ENCODE results near the gene SYNCRIP. TPM values are rescaled to one million over a fixed set of nuclear protein-coding genes. Genes with fewer than 3 reads are reported as not detected.

Gene SYNCRIP
- total RNA-seq, 1 experiment from 2014 or later = 189 TPM

DNA sequence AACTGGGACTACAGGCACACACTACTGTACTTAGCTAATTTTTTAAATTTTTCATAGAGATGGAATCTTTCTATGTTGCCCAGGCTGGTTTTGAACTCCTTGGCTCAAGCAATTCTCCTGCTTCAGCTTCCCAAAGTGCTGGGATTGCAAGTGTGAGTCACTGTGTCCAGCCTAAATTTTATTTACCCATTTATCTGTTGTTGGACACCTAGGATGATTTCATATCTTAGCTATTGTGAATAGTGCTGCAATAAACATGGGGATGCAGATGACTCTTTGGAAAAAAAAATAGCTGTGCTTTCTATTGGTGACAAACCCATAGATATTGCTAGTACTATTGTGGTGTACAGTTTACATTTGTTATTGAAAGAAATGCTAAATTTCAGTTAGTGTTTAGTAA is 19.6 kb upstream of the SYNCRIP start:
- H2AFZ ChIP-seq (ENCODE audit: low read depth, low read length, poor library complexity, severe bottlenecking) = no peak overlapping the region
- no peak for DNase-seq (ENCODE audit: low read depth, low spot score)
- no peak for TF ChIP-seq ELF1 (IDR thresholded peaks at IDR 0.05; ENCODE audit: borderline replicate concordance, low read depth)
- TF ChIP-seq POLR2A (IDR thresholded peaks at IDR 0.05; ENCODE audit: borderline replicate concordance, extremely low read depth, insufficient read depth, insufficient read length) = no peak
- TF ChIP-seq MAX (IDR thresholded peaks at IDR 0.05) = no peak
- no peak for TF ChIP-seq ZBTB33 (IDR thresholded peaks at IDR 0.05; ENCODE audit: extremely low read depth, insufficient replicate concordance, low read length)
- no peak for TF ChIP-seq CBX3 (IDR thresholded peaks at IDR 0.05; ENCODE audit: low read depth)
- no peak for TF ChIP-seq EGR1 (IDR thresholded peaks at IDR 0.05; ENCODE audit: low read depth)
- no peak for TF ChIP-seq YY1 (IDR thresholded peaks at IDR 0.05; ENCODE audit: extremely low read depth, insufficient replicate concordance, low read depth, low read length)
- TF ChIP-seq CEBPB (IDR thresholded peaks at IDR 0.05; ENCODE audit: low read depth) = no peak
- no peak for TF ChIP-seq EZH2 (IDR thresholded peaks at IDR 0.05)
- no peaks in the 10 kb centered on the region for H3K79me2 ChIP-seq (ENCODE audit: insufficient read depth, low read length)
- POLR2A ChIA-PET = interaction anchor here (3.3 to 4.1 kb wide), 2 partner anchors 16 to 19 kb away, joined by 15 to 20 read pairs; partner anchors contain the start of gene SYNCRIP
- peaks cover 6 to 13% of the 10 kb centered on the region in 2 experiments; a peak in 3 of 4 replicates for H3K4me1 ChIP-seq (ENCODE audit: control insufficient read depth in 1 of 2, insufficient read depth in 2 of 2, low read length in 2 of 2)
- BruUV-seq (replicated peaks) = no TSS peak
- intact Hi-C loops (cut with micrococcal nuclease) = no loop called here
- RAD21 ChIA-PET (ENCODE audit: low non-redundant PET in 1 of 2, low total read pairs in 2 of 2, uncharacterized antibody in 2 of 2, unreplicated experiment in 2 of 2) = no interaction called here
- no peak overlapping the region for H3K4me3 ChIP-seq (replicated peaks in 1 of 2; ENCODE audit: low read depth in 1 of 2, low read length in 2 of 2)
- no peak overlapping the region for H3K9ac ChIP-seq (ENCODE audit: low read length)
- 0 out of 4 replicates have a peak, but pooled peaks cover 0 to 3% of the 10 kb centered on the region in 2 experiments for H3K36me3 ChIP-seq (ENCODE audit: control insufficient read depth in 1 of 2, insufficient read depth in 2 of 2, low read length in 2 of 2)
- no peaks in the 10 kb centered on the region for H3K27me3 ChIP-seq (ENCODE audit: insufficient read depth, low read length)
- no peaks in the 10 kb centered on the region for H3K9me2 ChIP-seq (ENCODE audit: insufficient read depth)
- H3K27ac ChIP-seq (ENCODE audit: low read depth, low read length) = no peak overlapping the region
- H4K20me1 ChIP-seq (ENCODE audit: insufficient read depth) = no peaks in the 10 kb centered on the region
- ATAC-seq = no peak
- CTCF ChIA-PET = no interaction called here
- no peak overlapping the region for H3K4me2 ChIP-seq (ENCODE audit: low read length)
- H3K9me3 ChIP-seq (ENCODE audit: control insufficient read depth in 1 of 2, insufficient read depth in 1 of 2, low read depth in 1 of 2, low read length in 2 of 2) = no peaks in the 10 kb centered on the region; a peak in 1 of 4 replicates

Data from HCT116 (cell line).